DND-41 (cell line): Measurements from ENCODE around the gene MLLT11.
A peak's percentile ranks its signal among the peaks of the same experiment; 100 is the strongest.

Source experiments
- ATAC-seq: fragments of 200-7000 bp; cut with Tn5 transposase; 3 replicates; pipeline ENCODE4 v1.9.1; 2021; ENCODE audit warnings: low read depth; ENCODE audit not compliant: insufficient read depth
- DNase-seq: peaks from one replicate; pipeline ENCODE4 v3.0.0-alpha.2; 2020
- H2AFZ ChIP-seq: 2 replicates; pipeline ENCODE4 v1.6.0; 2012; ENCODE audit warnings: low read depth, low read length
- H3K27ac ChIP-seq: 2 replicates; pipeline ENCODE4 v1.5.1; 2012; ENCODE audit warnings: low read length, inconsistent platforms
- H3K27me3 ChIP-seq: fragments of 200-600 bp; sonication (generic); 2 replicates; pipeline ENCODE4 v1.6.0; 2012; ENCODE audit warnings: low read length, mild to moderate bottlenecking, inconsistent platforms; ENCODE audit not compliant: insufficient read depth, poor library complexity
- H3K36me3 ChIP-seq: 2 replicates; pipeline ENCODE4 v1.5.1; 2012; ENCODE audit warnings: low read length, inconsistent platforms; ENCODE audit not compliant: insufficient read depth
- H3K4me1 ChIP-seq: 2 replicates; pipeline ENCODE4 v1.5.1; 2012; ENCODE audit warnings: mild to moderate bottlenecking, low read length; ENCODE audit not compliant: insufficient read depth
- H3K4me2 ChIP-seq: 2 replicates; pipeline ENCODE4 v1.6.0; 2012; ENCODE audit warnings: mild to moderate bottlenecking, moderate library complexity, low read length, inconsistent platforms; ENCODE audit not compliant: insufficient read depth
- H3K4me3 ChIP-seq, 2 experiments: fragments of 200-600 bp in 1 of 2; shearing (Covaris generic) in 1 of 2; 2 replicates each; pipeline ENCODE4 v1.5.1; 2012 to 2016; ENCODE audit warnings: inconsistent platforms in 2 of 2, low read length in 2 of 2, mild to moderate bottlenecking in 2 of 2, low read depth in 1 of 2, moderate library complexity in 1 of 2
- H3K79me2 ChIP-seq: 2 replicates; pipeline ENCODE4 v1.6.0; 2012; ENCODE audit warnings: low read length, inconsistent platforms; ENCODE audit not compliant: insufficient read depth
- H3K9ac ChIP-seq: 2 replicates; pipeline ENCODE4 v1.6.0; 2012; ENCODE audit warnings: low read depth, mild to moderate bottlenecking, inconsistent platforms, low read length, moderate library complexity
- H3K9me3 ChIP-seq: 2 replicates; pipeline ENCODE4 v1.5.1; 2012; ENCODE audit warnings: low read length, moderate library complexity, mild to moderate bottlenecking, inconsistent platforms; ENCODE audit not compliant: insufficient read depth, severe bottlenecking
- H4K20me1 ChIP-seq: 2 replicates; pipeline ENCODE4 v1.6.0; 2012; ENCODE audit warnings: low read length; ENCODE audit not compliant: insufficient read depth
- CTCF ChIP-seq: IDR thresholded peaks from 2 replicates; pipeline ENCODE4 v1.5.1; 2012; ENCODE audit warnings: borderline replicate concordance, low read length, moderate library complexity, mild to moderate bottlenecking; ENCODE audit not compliant: poor library complexity, severe bottlenecking; ENCODE audit errors: extremely low read depth
- EZH2 ChIP-seq: IDR thresholded peaks from 3 replicates; pipeline ENCODE4 v1.6.1; 2012; ENCODE audit warnings: borderline replicate concordance, low read depth, mild to moderate bottlenecking, moderate library complexity, low read length, inconsistent platforms; ENCODE audit not compliant: severe bottlenecking

The MLLT11 gene

GRCh38 chr1:151056149-151056548, 4.0 kb upstream of the MLLT11 start:
- TF ChIP-seq EZH2, result no peak
- no peak for TF ChIP-seq CTCF
- H4K20me1 ChIP-seq, result peaks cover 25% of the 10 kb centered on the region
- ATAC-seq (no peak), DNase-seq (no peak)
- H3K79me2 ChIP-seq, result peaks cover 56% of the 10 kb centered on the region
- H3K4me3 ChIP-seq, result no peak overlapping the region
- peak overlapping the region; percentile 61 for H3K27ac ChIP-seq
- no peaks in the 10 kb centered on the region for H3K27me3 ChIP-seq
- no peak overlapping the region for H2AFZ ChIP-seq
- no peaks in the 10 kb centered on the region for H3K9me3 ChIP-seq
- H3K4me2 ChIP-seq, result peak overlapping the region; percentile 79; the same call in 1 of the 2 replicates
- peaks cover 64% of the 10 kb centered on the region for H3K36me3 ChIP-seq
- H3K4me1 ChIP-seq, result peaks cover 39% of the 10 kb centered on the region
- peak overlapping the region; percentile 6; the same call in 1 of the 2 replicates for H3K9ac ChIP-seq

GRCh38 chr1:151058692-151059091, 1.5 kb upstream of the MLLT11 start:
- peak overlapping the region; percentile 94 for H3K27ac ChIP-seq
- ATAC-seq (no peak), DNase-seq (peak; percentile 15)
- peak overlapping the region; percentile 89 for H3K9ac ChIP-seq
- peaks cover 47% of the 10 kb centered on the region for H3K36me3 ChIP-seq
- peaks cover 64% of the 10 kb centered on the region for H3K4me1 ChIP-seq
- H3K4me3 ChIP-seq, result peak overlapping the region; percentile 57 to 92; a peak in 3 of 4 replicates
- H2AFZ ChIP-seq, result peak overlapping the region; percentile 93; the same call in 1 of the 2 replicates
- no peak for TF ChIP-seq EZH2
- TF ChIP-seq CTCF, result no peak
- peaks cover 81% of the 10 kb centered on the region for H3K79me2 ChIP-seq
- peak overlapping the region; percentile 79 for H3K4me2 ChIP-seq
- no peaks in the 10 kb centered on the region for H3K27me3 ChIP-seq
- peaks cover 25% of the 10 kb centered on the region for H4K20me1 ChIP-seq
- H3K9me3 ChIP-seq, result no peaks in the 10 kb centered on the region

- Histone ChIP-seq H3K27ac (peak within 1 kb of the TSS; percentile 94), H3K27me3 (no peaks in the 10 kb centered on the region), H3K79me2 (peaks cover 88% of the 10 kb centered on the region), H3K4me1 (peaks cover 70% of the 10 kb centered on the region), H3K4me3 (peak within 1 kb of the TSS; percentile 57 to 92), H4K20me1 (peaks cover 25% of the 10 kb centered on the region), H3K9ac (peak within 1 kb of the TSS; percentile 89), H3K4me2 (peak within 1 kb of the TSS; percentile 79), H3K36me3 (peaks cover 44% of the 10 kb centered on the region), H3K9me3 (no peaks in the 10 kb centered on the region), H2AFZ (peak within 1 kb of the TSS; percentile 93)
- DNase-seq, result peak; percentile 91
- TF ChIP-seq EZH2, result no peak
- peak; percentile 85 for TF ChIP-seq CTCF
- ATAC-seq, result peak; percentile 87
Observed at GRCh38 chr1:151059109-151060006, 839 bp upstream of the MLLT11 start, which contains the start of gene CDC42SE1. TSS of gene CDC42SE1 (minus strand) at chr1:151059622. CDS start at chr1:151055730, 3,892 bp downstream.
